DMS153 treated with DMSO at 0.1 percent for 48 hours (cell line): ENCODE data around the gene SYT17.

Experiments used
- DNase-seq: peaks from one replicate; lab custom pipeline; 2025; ENCODE audit not compliant: unreplicated experiment; lab: John Stamatoyannopoulos, UW

Gene SYT17

DNA sequence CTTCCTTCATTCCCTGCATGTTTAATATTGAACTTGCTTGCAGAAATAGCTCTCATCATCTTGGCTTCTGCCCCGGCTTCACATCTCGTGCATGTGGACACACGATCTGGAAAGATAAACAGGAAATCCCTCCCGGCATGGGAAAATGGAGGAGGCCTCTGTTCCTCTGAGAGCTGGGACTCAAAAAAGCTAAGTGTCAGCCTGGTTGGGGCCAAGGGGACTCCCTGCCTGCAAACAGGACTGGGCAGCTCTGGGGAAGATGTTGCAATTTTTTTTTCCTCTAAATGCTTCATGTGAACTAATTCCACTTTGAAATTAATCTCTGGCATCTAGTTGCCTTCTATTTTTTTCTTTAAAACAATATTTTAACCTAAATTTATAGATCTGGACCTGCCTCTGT lies 29.4 kb upstream of the SYT17 start:
- DNase-seq, result peak; percentile 88

DNA sequence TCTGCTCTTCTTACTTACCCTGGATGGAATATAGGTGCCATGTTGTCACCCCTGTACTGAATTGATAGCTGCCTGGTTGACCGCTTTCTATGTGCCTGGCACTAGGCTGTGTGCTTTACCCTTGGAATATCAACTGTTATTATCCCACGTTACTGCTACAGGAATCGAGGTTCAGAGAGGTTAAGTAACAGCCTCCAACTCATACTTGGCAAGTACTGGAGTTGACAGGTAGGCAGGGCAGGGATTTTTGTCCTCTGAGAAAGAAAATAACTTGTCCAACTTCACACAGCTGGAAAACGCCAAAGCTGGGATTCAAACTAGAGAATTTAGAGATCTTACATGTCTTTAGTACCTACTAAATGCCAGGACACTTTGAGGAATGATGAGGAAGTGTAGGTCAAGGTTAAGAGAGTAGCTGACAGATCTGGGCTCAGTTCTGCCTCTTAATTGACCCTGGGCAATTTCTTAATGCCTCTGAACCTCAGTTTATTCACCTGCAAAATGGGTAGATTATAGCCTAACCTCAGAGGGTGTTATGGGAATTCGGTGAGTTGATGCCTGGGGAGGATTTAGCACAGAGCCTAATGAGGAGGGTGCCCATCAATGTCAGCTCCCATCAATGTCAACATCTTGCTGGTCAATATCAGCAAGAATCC lies 28.5 kb upstream of the SYT17 start:
- no peak for DNase-seq

DNA sequence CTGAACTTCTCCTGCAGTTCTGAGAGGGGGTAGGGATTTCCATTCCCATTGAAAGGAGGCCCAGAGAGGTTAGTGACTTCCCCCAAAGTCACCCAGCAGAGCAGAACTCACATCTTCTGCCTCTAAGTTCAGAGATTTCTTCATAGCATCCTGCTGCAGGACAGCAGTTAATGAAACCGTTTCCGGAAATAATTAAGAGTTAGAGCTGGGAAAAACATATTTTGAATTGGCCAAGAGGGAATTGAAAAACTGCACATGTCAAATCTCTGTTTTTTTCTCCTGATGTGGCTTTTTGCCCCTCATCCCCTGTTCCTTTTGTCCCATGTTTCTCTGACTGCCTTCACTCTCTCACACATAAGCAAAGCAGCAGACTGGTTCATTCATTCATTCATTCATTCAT lies 27.6 kb upstream of the SYT17 start:
- no peak for DNase-seq

DNA sequence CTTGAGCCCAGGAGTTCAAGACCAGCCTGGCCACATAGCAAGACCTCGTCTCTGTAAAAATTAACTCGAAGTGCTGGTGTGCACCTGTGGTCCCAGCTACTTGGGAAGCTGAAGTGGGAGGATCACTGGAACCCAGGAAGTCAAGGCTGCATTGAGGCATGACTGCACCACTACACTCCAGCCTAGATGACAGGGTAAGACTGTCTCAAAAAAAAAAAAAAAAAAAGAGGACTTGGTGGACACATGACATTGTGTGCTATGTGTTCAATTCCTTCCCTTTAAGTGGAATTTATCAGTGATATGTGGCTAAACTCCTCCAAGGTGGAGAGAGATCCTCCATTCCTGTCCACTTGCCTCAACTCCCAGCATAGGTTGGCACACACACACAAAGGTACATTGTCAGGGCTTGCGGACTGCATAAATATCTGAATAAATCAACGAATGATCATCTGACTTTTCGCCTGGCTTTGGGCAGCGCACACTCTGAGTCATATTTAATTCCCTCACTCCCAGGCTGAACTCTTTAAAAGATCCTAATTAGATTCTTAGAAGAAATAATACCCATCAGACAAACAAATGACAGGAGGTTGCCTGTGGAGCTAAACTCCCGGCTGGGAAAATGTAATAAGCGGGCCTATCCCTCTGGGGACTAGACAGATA lies 25.0 kb upstream of the SYT17 start:
- DNase-seq, result no peak

- DNase-seq, result no peak
Measured at GRCh38 chr16:19143599-19143956, 24.5 kb upstream of the SYT17 start.

- DNase-seq, result no peak
Measured at GRCh38 chr16:19145010-19145409, 23.0 kb upstream of the SYT17 start.

- DNase-seq, result no peak
Measured at GRCh38 chr16:19147126-19147525, 20.9 kb upstream of the SYT17 start.

DNA sequence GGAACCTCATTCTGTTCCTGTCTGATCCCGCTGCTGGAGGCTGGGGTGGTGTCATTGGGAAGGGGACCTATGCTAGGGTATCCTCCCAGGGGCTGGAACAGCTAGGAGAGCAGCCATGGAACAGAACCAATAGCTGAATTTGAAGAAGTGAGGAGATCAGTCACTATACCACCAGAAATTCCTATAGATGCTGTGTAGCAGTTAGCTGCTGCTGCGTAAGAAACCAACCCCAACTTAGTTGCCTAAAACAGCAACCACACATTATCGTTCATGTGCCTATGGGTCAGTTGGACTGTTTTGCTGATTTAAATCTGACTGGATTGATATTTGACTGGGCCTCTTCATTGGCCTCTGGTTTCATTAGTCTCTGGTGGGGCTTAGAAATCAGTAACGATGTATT lies 20.4 kb upstream of the SYT17 start:
- no peak for DNase-seq

GRCh38 chr16:19148189-19148588 lies 19.9 kb upstream of the SYT17 start:
- DNase-seq, result no peak

DNA sequence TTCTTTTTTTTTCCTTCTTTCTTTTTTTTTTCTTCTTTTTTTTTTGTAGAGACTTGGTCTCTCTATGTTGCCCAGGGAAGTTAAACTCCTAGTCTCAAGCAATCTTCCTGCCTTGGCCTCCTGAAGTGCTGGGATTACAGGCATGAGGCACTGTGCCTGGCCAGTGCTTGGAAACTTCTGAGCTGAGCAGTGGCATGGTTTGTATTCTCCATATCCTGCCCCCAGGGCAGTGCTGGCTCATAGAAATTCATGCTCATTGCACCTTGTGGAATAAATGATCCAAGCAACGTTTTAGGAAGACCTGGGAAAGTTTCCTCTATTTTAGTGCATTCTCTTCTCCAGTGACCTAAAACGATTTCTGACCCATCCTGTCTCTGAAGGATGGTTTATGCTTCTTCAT lies 16.7 kb upstream of the SYT17 start:
- no peak for DNase-seq

GRCh38 chr16:19152042-19152441 lies 16.0 kb upstream of the SYT17 start:
- no peak for DNase-seq

- DNase-seq, result no peak
Measured at GRCh38 chr16:19153876-19154275, 14.2 kb upstream of the SYT17 start.

GRCh38 chr16:19162085-19162484 lies 6.0 kb upstream of the SYT17 start:
- DNase-seq, result no peak

GRCh38 chr16:19163215-19163614 lies 4.8 kb upstream of the SYT17 start:
- DNase-seq, result no peak

DNA sequence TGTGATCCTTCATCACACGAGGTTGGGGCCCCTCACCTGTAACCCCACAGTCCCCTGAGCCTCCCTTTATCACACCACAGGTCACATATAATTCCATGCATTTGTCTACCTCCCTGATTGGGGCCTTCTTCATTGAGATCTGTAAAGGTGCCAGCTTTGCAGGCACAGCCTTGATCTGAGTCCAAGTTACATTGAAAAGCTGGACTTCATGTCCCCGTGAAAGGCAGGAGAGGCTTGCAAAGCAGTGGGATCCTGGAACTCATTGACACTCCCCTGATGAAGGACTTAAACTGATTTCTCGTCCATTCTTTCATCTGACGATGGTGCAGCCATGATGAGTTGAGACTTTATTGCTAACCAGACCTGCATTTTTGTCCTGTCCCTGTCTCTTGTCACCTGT lies 3.8 kb upstream of the SYT17 start:
- no peak for DNase-seq

DNA sequence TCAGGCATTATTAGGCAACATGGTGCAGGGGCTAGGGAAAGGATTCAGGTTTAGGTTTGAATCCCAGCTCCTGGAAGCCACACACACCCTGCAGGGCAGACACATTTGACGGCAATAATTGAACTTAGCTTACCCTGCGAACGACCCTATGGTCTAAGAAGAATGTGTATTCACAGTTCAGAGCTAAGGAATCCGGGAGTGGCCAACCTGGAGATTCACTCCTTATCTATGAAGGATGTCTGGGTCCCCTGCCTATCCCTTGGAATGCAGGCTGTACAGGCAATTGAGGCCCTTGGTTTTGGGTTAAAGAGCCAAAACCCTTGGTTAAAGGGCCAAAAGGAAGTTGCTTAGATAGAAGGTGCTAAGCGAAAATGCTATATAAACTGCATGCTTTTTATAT lies 2.9 kb upstream of the SYT17 start:
- DNase-seq, result no peak

- DNase-seq, result no peak
Measured at GRCh38 chr16:19166500-19166899, 1.5 kb upstream of the SYT17 start.

DNA sequence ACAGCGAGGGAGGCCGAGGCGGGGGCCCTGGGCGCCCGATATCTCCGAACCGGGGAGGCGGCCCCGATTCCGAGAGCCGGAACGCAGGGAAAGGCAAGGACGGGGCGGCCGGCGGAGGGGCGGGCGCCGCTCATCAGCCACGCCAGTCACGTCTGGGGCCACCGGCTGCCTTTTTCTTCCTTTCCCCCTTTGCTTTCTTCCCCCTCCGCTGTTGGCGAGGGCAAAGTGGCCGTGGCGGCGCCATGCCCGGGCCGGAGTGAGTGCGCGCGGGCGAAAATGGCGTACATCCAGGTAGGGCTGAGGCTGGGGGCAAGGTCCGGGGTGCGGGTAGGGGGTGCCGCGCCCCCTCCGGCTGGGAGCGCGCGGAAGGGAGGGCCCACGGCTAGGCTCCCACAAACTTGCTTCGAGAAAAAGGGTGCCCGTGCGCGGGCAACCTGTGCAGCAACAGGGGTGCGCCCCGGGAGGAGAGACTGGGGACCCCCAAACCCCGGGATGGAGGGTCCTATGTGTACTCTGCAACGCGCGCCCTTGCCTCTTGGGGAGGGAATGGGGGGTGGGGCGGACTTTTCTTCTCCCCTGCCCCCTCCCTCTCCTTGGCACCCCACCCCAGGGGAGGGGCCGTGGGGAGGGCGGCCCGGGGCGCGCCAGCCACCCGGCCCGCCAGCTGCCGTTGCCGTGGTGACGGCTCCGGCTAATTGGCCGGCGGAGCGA lies 486 bp downstream of the SYT17 start:
- DNase-seq, result peak; percentile 46

DNA sequence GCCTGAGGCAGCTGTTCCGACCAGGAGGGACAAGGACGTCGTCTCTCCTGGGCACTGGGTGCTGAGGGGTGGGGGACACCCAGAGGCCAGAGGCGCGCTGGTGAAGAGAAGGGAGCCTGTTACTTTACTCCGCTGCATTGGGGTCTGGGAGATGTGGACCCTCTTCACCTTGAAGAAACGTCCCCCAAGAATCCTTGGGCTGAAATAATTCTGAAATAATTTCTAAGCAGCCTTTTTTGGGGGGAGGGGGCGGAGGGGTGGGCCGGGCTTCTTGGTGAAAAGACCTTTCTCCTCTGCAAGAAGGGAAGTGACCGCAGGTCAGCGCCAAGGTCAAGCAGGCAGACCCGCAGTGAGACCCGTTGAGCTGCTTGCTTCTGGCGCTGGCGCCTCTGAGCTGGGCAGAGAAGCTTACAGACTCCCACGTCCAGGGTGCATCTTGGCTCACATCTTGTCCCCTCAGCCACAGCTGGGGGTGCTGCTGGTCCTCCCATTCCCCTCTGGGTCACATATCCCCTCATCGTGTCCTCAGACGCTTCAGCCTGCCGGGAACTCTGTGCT lies 1.1 kb downstream of the SYT17 start:
- DNase-seq, result no peak

DNA sequence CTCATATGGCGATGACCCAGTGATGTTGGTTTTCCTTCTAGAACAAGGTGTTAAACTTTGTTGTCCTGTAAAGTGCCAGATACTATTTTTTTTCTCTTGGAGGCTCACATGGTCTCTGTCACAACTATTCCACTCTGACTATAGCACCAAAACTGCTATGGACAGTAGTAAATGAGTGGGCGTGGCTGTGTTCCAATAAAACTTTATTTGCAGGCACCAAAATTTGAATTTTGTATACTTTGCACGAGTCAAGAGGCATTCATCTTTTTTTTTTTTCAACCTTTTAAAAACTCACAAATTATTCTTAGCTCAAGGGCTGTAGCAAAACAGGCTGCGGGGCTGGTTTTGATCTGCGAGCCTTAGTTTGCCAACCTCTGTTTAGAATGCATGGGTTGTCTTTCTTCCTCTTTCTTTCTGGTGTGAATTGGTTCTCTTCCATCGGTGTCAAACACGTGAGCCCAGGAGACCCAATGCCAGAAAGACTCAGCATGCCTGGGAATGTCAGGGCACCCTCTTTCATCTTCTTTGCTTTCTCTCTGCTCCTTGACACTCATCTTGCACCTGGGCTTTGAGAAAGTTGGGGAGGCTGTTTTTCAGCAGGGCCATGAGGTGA lies 2.1 kb downstream of the SYT17 start:
- DNase-seq, result no peak

DNA sequence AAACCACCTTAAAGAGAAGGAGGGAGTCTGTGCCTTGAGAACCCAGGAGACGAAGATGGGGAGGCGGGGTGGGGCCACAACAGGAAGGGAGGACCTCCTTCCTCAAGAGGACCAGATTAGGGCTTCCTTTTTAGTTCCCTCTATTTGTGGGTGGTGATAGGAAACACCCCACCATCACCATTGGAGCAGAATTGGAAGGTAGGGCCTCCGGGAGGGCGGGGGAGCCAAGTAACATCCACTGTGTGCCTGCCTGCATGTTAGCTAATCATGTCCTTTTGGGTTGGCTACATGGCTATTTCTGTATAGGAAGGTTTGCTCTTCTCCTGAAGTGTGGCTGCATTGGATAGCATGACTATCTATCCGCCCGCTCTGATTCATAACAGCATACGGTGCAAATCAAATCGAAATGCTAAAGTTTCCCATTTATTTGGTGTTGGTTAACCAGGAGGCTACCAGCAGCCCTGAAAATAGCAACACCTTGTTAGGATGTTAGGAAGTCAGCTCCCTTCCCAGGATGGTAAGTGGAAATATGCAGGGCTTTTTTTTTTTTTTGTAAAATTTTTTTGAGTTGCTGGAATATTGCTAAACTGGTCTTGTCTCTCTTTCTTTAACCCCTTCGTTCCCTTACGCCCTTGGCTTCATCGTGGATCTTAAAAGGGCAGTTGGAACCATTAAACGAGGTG lies 4.2 kb downstream of the SYT17 start:
- DNase-seq, result no peak
